OCI-LY3 (cell line): Measurements from ENCODE around the gene CIAO2B.

Experiments
- EZH2phosphoT487 ChIP-seq: fragments of 200-600 bp; shearing (Covaris generic); IDR thresholded peaks from 2 replicates; pipeline ENCODE4 v1.6.1; 2018; ENCODE audit warnings: antibody characterized with exemption, mixed run types, low read depth
- TF ChIP-seq, protein P1 (sequence below): fragments of 200-600, 300-600 bp; sonication (generic); IDR thresholded peaks from 2 replicates; pipeline ENCODE4 v1.5.1; 2014; ENCODE audit warnings: antibody characterized with exemption, low read length, low read depth

DNA sequence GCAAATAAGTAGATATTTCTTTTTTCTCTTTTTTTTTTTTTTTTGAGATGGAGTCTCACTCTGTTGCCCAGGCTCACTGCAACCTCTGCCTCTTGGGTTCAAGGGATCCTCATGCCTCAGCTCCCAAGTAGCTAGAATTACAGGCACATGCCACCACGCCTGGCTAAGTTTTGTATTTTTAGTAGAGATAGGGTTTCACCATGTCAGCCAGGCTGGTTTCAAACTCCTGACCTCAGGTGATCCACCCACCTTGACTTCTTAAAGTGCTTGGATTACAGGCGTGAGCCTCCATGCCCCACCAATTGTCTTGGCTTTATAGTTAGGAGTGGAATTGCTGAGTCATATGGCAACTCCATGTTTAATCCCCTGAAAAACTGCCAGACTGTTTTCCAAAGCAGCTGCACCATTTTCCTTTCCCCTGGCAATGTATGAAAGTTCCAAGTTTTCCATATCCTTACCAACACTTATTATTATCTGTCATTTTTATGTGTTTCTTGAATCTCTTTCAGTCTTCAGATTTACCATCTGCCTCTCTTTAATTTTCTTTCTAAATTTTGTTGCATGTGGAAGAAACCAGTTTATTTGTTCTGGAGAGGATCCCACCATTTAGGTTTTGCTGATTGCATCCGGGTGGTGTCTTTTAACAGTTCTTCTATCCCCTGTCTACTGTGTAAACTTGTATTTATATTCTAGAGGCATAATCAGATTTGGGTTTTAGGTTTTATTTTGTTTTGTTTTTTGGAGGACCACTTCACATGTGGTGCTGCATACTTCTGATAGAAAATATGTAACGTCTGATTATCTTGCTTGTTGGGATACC, 17.0 kb upstream of the CIAO2B start:
- TF ChIP-seq, protein P1, sequence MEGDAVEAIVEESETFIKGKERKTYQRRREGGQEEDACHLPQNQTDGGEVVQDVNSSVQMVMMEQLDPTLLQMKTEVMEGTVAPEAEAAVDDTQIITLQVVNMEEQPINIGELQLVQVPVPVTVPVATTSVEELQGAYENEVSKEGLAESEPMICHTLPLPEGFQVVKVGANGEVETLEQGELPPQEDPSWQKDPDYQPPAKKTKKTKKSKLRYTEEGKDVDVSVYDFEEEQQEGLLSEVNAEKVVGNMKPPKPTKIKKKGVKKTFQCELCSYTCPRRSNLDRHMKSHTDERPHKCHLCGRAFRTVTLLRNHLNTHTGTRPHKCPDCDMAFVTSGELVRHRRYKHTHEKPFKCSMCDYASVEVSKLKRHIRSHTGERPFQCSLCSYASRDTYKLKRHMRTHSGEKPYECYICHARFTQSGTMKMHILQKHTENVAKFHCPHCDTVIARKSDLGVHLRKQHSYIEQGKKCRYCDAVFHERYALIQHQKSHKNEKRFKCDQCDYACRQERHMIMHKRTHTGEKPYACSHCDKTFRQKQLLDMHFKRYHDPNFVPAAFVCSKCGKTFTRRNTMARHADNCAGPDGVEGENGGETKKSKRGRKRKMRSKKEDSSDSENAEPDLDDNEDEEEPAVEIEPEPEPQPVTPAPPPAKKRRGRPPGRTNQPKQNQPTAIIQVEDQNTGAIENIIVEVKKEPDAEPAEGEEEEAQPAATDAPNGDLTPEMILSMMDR: no peak
- TF ChIP-seq EZH2phosphoT487: no peak
